ENCODE data around the gene CMTM4.
"Not testable (repeated sequence)": the region's sequence is repeated elsewhere in the genome, so short reads cannot be mapped to it uniquely, and the experiment has no call there.

Gene CMTM4

GRCh38 chr16:66611911-66612310 is 84.6 kb downstream of the CMTM4 start:
- DNase-seq = not testable (repeated sequence)

DNA sequence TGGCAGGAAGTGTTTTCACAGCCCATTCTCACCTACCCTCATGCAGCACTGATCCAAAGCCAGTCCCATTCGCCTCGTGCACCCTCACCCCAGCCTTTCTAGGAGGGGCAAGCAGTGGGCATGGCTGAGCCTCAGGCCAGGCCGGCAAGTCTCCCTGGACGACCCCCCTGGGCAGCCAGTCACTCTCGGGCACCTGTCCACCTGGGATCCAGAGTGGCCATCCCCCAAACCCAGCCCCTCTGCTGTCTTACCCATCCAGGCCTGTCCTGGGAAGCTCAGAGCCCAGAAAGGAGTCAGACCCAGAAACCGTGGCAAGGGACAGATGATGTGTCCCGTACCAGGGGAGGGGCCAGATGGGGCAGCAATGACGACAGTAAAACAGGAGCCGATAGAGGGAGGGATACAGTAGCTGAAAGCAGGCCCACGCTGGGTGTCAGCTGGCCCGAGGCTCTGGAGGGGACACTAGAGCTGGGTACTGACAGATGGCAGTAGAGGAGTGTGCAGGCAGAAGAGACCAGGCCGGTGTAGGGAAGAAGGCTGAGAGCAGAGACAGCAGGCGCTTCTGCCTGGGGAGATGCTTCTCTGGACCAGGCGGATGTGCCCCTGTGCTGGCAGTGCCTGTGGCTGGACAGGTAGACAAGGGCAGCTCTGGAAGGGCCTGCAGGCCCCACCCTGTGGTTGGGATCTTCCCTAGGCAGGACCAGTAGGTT is 86.3 kb downstream of the CMTM4 start:
- DNase-seq = no peak

DNA sequence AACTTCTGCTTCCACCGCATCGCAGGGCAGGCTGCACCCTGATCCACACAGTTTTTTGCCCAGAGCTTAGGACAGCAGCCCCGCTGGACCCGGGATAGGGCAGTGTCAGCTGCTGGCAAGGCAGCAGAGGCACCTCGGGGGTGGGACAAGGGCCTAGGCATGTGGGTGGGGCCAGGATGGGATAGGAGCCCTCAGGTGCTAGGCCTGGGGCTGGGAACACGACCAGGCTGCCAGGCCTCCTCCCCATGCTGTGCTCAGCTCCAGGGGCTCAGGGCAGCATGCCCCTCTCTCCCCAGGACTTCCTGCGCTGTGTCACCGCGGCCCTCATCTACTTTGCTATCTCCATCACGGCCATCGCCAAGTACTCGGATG is 87.4 kb downstream of the CMTM4 start:
- DNase-seq = no peak

- DNase-seq = peak; percentile 83
Observed at GRCh38 chr16:66608241-66609138, 88.1 kb downstream of the CMTM4 start.

- DNase-seq = peak; percentile 19
Observed at GRCh38 chr16:66605979-66606751, 90.4 kb downstream of the CMTM4 start.

- peak; percentile 27 for DNase-seq
Observed at GRCh38 chr16:66605177-66605978, 91.2 kb downstream of the CMTM4 start.

GRCh38 chr16:66604376-66605176 is 92.0 kb downstream of the CMTM4 start, which contains the start of gene CMTM3:
Gene CMTM3 (plus strand): TSS chr16:66604704. CDS start chr16:66604806, 102 bp downstream.
- DNase-seq = peak; percentile 78

DNA sequence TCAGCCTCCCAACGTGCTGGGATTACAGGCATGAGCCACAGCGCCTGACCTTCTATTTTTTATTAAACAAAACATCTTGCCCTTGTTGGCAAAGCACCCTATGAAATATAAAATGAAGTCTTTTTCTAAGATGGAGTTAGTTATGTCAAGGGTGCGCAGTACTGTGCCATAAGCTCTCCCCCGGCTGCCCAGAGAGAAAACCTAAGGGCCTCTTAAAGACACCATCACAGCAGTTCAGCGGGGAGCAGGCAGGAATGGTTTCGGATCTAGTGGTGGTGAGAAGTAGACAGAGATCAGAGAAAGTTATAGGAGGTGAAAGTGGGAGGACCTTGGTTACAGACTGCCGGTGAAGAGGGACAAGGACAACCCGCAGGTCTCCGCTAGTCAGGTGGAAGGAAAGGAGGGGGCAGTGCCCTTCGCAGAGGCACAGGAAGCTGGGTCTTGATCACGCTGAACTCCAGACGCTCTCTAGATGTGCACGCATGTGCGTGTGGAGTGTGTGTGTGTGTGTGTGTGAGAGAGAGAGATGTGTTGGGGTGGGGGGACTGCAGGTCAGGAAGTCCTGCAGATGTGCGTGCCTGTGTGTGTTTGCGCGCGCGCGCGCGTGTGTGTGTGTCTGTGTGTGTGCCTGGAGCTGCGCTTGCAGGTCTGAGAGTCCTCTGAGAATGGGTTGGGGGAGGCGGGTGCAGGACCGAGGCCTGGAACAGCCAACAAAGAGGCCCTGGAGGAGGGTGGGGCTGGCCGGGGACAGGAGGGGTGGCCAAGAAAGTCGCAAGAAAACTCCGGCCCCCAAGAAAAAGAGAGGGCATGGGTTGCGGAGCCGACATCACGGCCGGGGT is 92.8 kb downstream of the CMTM4 start:
- DNase-seq = peak; percentile 88

- no peak for DNase-seq
Observed at GRCh38 chr16:66601471-66601870, 95.1 kb downstream of the CMTM4 start.

GRCh38 chr16:66600477-66600876 is 96.1 kb downstream of the CMTM4 start:
- no peak for DNase-seq

GRCh38 chr16:66599726-66600125 is 96.8 kb downstream of the CMTM4 start:
- DNase-seq = no peak

DNA sequence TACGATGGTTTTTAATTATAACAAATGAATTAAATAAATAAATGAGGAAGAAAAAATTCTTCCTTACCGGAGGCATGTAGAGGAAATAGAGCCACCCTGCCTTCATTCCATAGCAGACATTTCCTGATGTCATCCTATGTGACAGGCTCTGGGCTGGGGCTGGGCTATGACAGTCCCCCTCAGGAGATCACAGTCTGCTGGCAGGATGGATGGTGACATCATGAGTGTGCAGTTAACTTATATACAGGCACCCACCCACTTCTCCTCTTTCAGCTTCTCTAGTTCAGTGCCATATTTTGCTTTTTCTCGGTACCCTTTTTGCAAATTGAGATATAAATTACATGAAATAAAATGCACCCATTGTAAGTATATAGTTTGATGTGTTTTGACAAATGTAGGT is 98.4 kb downstream of the CMTM4 start:
- no peak for DNase-seq

GRCh38 chr16:66596986-66597848 is 99.3 kb downstream of the CMTM4 start:
- no peak for DNase-seq

DNA sequence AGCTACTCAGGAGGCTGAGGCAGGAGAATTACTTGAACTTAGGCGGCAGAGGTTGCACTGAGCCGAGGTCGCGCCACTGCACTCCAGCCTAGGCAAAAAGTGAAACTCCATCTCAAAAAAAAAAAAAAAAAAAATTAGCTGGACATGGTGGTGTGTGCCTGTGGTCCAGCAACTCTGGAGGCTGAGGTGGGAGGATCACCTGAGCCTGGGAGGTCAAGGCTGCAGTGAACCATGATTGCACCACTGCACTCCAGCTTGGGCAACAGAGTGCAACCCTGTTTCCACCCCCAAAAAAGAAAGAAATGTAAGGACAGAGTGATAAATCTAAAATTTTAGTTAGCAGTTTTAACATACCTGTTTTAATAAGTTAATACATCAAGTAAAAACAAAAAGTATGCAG is 100.0 kb downstream of the CMTM4 start:
- DNase-seq = not testable (repeated sequence)

DNA sequence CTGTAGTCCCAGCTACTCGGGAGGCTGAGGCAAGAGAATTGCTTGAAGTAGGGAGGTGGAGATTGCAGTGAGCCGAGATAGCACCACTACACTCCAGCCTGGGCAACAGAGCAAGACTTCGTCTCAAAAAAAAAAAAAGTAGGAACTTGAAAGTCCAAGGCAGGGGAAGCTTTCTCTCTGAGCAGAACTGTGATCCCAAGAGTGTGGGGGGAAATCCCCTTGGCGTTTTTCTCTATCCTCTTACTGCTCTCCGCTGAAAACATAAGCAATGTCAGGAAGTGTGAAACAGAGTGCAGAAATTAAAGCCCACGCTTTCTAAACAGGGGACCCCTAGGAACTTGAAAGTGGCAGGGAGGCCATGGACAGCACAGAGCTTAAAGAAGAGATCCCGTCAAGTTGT is 101.8 kb downstream of the CMTM4 start:
- DNase-seq = no peak

GRCh38 chr16:66592814-66593213 is 103.7 kb downstream of the CMTM4 start:
- DNase-seq = no peak

DNA sequence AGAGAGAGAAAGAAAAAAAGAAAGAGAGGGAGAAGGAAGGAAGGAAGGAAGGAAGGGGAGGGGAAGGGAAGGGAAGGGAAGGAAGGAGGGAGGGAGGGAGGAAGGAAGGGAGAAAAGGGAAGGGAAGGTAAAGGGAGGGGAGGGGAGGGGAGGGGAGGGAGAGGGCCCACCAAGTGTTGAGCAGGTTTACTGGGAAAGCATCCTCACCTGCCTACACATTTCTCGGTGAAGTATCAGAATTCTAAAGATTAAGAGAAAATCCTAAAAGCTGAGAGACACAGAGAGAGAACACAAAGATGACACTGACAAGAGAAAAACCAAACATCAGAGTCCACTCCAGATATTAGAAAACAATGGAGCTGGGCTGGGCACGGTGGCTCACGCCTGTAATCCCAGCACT is 104.3 kb downstream of the CMTM4 start:
- no peak for DNase-seq

GRCh38 chr16:66591018-66591417 is 105.5 kb downstream of the CMTM4 start:
- DNase-seq = no peak

GRCh38 chr16:66590322-66590721 is 106.2 kb downstream of the CMTM4 start:
- DNase-seq = peak; percentile 54

All from CD4-positive, alpha-beta T cell treated with Interleukin-21 for 1 hour (primary cell).